Measurements from ENCODE around the gene SERPINB2.

GRCh38 chr18:63895190-63895589 lies 7.7 kb downstream of the SERPINB2 start:
- TF ChIP-seq, protein P1, sequence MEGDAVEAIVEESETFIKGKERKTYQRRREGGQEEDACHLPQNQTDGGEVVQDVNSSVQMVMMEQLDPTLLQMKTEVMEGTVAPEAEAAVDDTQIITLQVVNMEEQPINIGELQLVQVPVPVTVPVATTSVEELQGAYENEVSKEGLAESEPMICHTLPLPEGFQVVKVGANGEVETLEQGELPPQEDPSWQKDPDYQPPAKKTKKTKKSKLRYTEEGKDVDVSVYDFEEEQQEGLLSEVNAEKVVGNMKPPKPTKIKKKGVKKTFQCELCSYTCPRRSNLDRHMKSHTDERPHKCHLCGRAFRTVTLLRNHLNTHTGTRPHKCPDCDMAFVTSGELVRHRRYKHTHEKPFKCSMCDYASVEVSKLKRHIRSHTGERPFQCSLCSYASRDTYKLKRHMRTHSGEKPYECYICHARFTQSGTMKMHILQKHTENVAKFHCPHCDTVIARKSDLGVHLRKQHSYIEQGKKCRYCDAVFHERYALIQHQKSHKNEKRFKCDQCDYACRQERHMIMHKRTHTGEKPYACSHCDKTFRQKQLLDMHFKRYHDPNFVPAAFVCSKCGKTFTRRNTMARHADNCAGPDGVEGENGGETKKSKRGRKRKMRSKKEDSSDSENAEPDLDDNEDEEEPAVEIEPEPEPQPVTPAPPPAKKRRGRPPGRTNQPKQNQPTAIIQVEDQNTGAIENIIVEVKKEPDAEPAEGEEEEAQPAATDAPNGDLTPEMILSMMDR (CRISPR knock-in tag; IDR thresholded peaks at IDR 0.05) = no peak
- TF ChIP-seq MEF2D (CRISPR knock-in tag; IDR thresholded peaks at IDR 0.05) (no peak), ZNF609 (CRISPR knock-in tag; IDR thresholded peaks at IDR 0.05; ENCODE audit: borderline replicate concordance) (no peak), GTF3A (CRISPR knock-in tag; conservative IDR thresholded peaks at IDR 0.05) (no peak), HCFC1 (IDR thresholded peaks at IDR 0.05; ENCODE audit: low read depth, low read length) (no peak), SP1 (IDR thresholded peaks at IDR 0.05) (no peak), SP1 (CRISPR knock-in tag; IDR thresholded peaks at IDR 0.05) (no peak), REST (IDR thresholded peaks at IDR 0.05; ENCODE audit: borderline replicate concordance in 1 of 2, low read depth in 1 of 2, low read length in 2 of 2) (no peak), EZH2 (conservative IDR thresholded peaks at IDR 0.05; ENCODE audit: low read depth, low read length) (no peak), ZBTB38 (CRISPR knock-in tag; IDR thresholded peaks at IDR 0.05) (no peak)
- TF ChIP-seq, protein P2, sequence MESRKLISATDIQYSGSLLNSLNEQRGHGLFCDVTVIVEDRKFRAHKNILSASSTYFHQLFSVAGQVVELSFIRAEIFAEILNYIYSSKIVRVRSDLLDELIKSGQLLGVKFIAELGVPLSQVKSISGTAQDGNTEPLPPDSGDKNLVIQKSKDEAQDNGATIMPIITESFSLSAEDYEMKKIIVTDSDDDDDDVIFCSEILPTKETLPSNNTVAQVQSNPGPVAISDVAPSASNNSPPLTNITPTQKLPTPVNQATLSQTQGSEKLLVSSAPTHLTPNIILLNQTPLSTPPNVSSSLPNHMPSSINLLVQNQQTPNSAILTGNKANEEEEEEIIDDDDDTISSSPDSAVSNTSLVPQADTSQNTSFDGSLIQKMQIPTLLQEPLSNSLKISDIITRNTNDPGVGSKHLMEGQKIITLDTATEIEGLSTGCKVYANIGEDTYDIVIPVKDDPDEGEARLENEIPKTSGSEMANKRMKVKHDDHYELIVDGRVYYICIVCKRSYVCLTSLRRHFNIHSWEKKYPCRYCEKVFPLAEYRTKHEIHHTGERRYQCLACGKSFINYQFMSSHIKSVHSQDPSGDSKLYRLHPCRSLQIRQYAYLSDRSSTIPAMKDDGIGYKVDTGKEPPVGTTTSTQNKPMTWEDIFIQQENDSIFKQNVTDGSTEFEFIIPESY (CRISPR knock-in tag; IDR thresholded peaks at IDR 0.05) = no peak
- TF ChIP-seq, protein P3, sequence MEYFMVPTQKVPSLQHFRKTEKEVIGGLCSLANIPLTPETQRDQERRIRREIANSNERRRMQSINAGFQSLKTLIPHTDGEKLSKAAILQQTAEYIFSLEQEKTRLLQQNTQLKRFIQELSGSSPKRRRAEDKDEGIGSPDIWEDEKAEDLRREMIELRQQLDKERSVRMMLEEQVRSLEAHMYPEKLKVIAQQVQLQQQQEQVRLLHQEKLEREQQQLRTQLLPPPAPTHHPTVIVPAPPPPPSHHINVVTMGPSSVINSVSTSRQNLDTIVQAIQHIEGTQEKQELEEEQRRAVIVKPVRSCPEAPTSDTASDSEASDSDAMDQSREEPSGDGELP (IDR thresholded peaks at IDR 0.05; ENCODE audit: borderline replicate concordance, low read depth) = no peak
- TF ChIP-seq, protein P4, sequence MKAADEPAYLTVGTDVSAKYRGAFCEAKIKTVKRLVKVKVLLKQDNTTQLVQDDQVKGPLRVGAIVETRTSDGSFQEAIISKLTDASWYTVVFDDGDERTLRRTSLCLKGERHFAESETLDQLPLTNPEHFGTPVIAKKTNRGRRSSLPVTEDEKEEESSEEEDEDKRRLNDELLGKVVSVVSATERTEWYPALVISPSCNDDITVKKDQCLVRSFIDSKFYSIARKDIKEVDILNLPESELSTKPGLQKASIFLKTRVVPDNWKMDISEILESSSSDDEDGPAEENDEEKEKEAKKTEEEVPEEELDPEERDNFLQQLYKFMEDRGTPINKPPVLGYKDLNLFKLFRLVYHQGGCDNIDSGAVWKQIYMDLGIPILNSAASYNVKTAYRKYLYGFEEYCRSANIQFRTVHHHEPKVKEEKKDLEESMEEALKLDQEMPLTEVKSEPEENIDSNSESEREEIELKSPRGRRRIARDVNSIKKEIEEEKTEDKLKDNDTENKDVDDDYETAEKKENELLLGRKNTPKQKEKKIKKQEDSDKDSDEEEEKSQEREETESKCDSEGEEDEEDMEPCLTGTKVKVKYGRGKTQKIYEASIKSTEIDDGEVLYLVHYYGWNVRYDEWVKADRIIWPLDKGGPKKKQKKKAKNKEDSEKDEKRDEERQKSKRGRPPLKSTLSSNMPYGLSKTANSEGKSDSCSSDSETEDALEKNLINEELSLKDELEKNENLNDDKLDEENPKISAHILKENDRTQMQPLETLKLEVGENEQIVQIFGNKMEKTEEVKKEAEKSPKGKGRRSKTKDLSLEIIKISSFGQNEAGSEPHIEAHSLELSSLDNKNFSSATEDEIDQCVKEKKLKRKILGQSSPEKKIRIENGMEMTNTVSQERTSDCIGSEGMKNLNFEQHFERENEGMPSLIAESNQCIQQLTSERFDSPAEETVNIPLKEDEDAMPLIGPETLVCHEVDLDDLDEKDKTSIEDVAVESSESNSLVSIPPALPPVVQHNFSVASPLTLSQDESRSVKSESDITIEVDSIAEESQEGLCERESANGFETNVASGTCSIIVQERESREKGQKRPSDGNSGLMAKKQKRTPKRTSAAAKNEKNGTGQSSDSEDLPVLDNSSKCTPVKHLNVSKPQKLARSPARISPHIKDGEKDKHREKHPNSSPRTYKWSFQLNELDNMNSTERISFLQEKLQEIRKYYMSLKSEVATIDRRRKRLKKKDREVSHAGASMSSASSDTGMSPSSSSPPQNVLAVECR (CRISPR knock-in tag; IDR thresholded peaks at IDR 0.05; ENCODE audit: borderline replicate concordance) = no peak
- TF ChIP-seq, protein P5, sequence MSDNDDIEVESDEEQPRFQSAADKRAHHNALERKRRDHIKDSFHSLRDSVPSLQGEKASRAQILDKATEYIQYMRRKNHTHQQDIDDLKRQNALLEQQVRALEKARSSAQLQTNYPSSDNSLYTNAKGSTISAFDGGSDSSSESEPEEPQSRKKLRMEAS (IDR thresholded peaks at IDR 0.05) = no peak
